H9 (cell line): ENCODE measurements around the gene OMP. TPM values are rescaled to one million over a fixed set of nuclear protein-coding genes. Genes with fewer than 3 reads are reported as not detected.

Experiments used
- DNase-seq: peaks from one replicate; pipeline ENCODE4 v3.0.0-alpha.2; 2017
- H2AFZ ChIP-seq: one replicate; pipeline ENCODE4 v1.6.1; 2013; ENCODE audit warnings: mild to moderate bottlenecking, low read length, control low read depth, moderate library complexity
- H2AK5ac ChIP-seq: 2 replicates; pipeline ENCODE4 v1.6.1; 2013; ENCODE audit warnings: low read length, control low read depth, mixed read lengths; ENCODE audit not compliant: insufficient read length
- H2BK120ac ChIP-seq: one replicate; pipeline ENCODE4 v1.6.1; 2013; ENCODE audit warnings: low read depth, mild to moderate bottlenecking, low read length, control low read depth, inconsistent platforms; ENCODE audit not compliant: poor library complexity, severe bottlenecking
- H2BK12ac ChIP-seq: 2 replicates; pipeline ENCODE4 v1.6.1; 2013; ENCODE audit warnings: low read length, control low read depth, mixed read lengths, low read depth; ENCODE audit not compliant: insufficient read length
- H2BK15ac ChIP-seq: 2 replicates; pipeline ENCODE4 v1.6.1; 2013; ENCODE audit warnings: low read depth, low read length, control low read depth
- H2BK20ac ChIP-seq: one replicate; pipeline ENCODE4 v1.6.1; 2013; ENCODE audit warnings: low read depth, mild to moderate bottlenecking, low read length, control low read depth, inconsistent platforms; ENCODE audit not compliant: poor library complexity, severe bottlenecking
- H2BK5ac ChIP-seq: 2 replicates; pipeline ENCODE4 v1.6.1; 2013; ENCODE audit warnings: low read length, control low read depth, mixed read lengths; ENCODE audit not compliant: insufficient read length
- H3K14ac ChIP-seq: 2 replicates; pipeline ENCODE4 v1.6.1; 2013; ENCODE audit warnings: low read length, control low read depth; ENCODE audit not compliant: insufficient read depth
- H3K18ac ChIP-seq: 2 replicates; pipeline ENCODE4 v1.6.1; 2013; ENCODE audit warnings: low read depth, mild to moderate bottlenecking, mixed read lengths, low read length, control low read depth; ENCODE audit not compliant: insufficient read length
- H3K23ac ChIP-seq: 2 replicates; pipeline ENCODE4 v1.6.1; 2013; ENCODE audit warnings: low read length, control low read depth, mixed read lengths, low read depth; ENCODE audit not compliant: insufficient read length
- H3K23me2 ChIP-seq: 2 replicates; pipeline ENCODE4 v1.6.1; 2013; ENCODE audit warnings: low read depth, mild to moderate bottlenecking, mixed read lengths, low read length, control low read depth; ENCODE audit not compliant: insufficient read length, poor library complexity, severe bottlenecking
- H3K27ac ChIP-seq: 2 replicates; pipeline ENCODE4 v1.5.1; 2013; ENCODE audit warnings: low read length, control low read depth, mixed read lengths, low read depth; ENCODE audit not compliant: insufficient read length
- H3K27me3 ChIP-seq: 2 replicates; pipeline ENCODE4 v1.6.1; 2013; ENCODE audit warnings: low read length, control low read depth, inconsistent platforms; ENCODE audit not compliant: insufficient read depth
- H3K4ac ChIP-seq: 2 replicates; pipeline ENCODE4 v1.6.1; 2013; ENCODE audit warnings: low read depth, mild to moderate bottlenecking, control low read depth, inconsistent platforms, low read length, moderate library complexity
- H3K4me1 ChIP-seq: 2 replicates; pipeline ENCODE4 v1.6.1; 2013; ENCODE audit warnings: low read length, control low read depth, inconsistent platforms; ENCODE audit not compliant: insufficient read depth
- H3K4me2 ChIP-seq: 2 replicates; pipeline ENCODE4 v1.6.1; 2013; ENCODE audit warnings: low read length, control low read depth, mixed read lengths; ENCODE audit not compliant: insufficient read length, insufficient read depth
- H3K56ac ChIP-seq: 2 replicates; pipeline ENCODE4 v1.6.1; 2013; ENCODE audit warnings: low read depth, mild to moderate bottlenecking, mixed read lengths, low read length, control low read depth; ENCODE audit not compliant: insufficient read length
- H3K79me1 ChIP-seq: 2 replicates; pipeline ENCODE4 v1.6.1; 2013; ENCODE audit warnings: low read depth, mild to moderate bottlenecking, moderate library complexity, low read length, control low read depth, inconsistent platforms; ENCODE audit not compliant: insufficient read depth, poor library complexity, severe bottlenecking
- H3K79me2 ChIP-seq: 2 replicates; pipeline ENCODE4 v1.6.1; 2013; ENCODE audit warnings: low read length, control low read depth, inconsistent platforms; ENCODE audit not compliant: insufficient read depth
- H3K9ac ChIP-seq: 2 replicates; pipeline ENCODE4 v1.6.1; 2013; ENCODE audit warnings: low read length, control low read depth, mixed read lengths; ENCODE audit not compliant: insufficient read length; ENCODE audit errors: extremely low read depth
- H3K9me3 ChIP-seq: one replicate; pipeline ENCODE4 v1.6.1; 2013; ENCODE audit warnings: low read depth, low read length, inconsistent platforms; ENCODE audit not compliant: control insufficient read depth
- H3T11ph ChIP-seq: one replicate; pipeline ENCODE4 v1.6.1; 2013; ENCODE audit warnings: mild to moderate bottlenecking, low read length, control low read depth, inconsistent platforms
- H4K20me1 ChIP-seq: one replicate; pipeline ENCODE4 v1.6.1; 2013; ENCODE audit not compliant: control insufficient read depth, insufficient read length, insufficient read depth
- H4K5ac ChIP-seq: 2 replicates; pipeline ENCODE4 v1.6.1; 2013; ENCODE audit warnings: low read depth, mild to moderate bottlenecking, mixed read lengths, low read length, control low read depth; ENCODE audit not compliant: insufficient read length
- H4K8ac ChIP-seq: replicated peaks from 2 replicates; pipeline ENCODE4 v1.6.1; 2013; ENCODE audit warnings: low read length, control low read depth, mixed read lengths, low read depth; ENCODE audit not compliant: insufficient read length
- H4K91ac ChIP-seq: 2 replicates; pipeline ENCODE4 v1.6.1; 2013; ENCODE audit warnings: low read depth, mild to moderate bottlenecking, moderate library complexity, mixed read lengths, low read length, control low read depth; ENCODE audit not compliant: insufficient read length
- H3K27ac Mint-ChIP-seq, 3 experiments: 2 replicates in 2 of 3; 3 replicates in 1 of 3; pipeline ENCODE4 v1.8.0; 2020 to 2021; ENCODE audit warnings: mixed read lengths in 3 of 3, mild to moderate bottlenecking in 1 of 3, moderate library complexity in 1 of 3
- H3K27me3 Mint-ChIP-seq: 2 replicates; pipeline ENCODE4 v1.8.0; 2021; ENCODE audit warnings: low read depth, mild to moderate bottlenecking, moderate library complexity, mixed read lengths
- H3K36me3 Mint-ChIP-seq, 3 experiments: 2 replicates in 2 of 3; 3 replicates in 1 of 3; pipeline ENCODE4 v1.8.0; 2020 to 2021; ENCODE audit warnings: low read depth in 3 of 3, mixed read lengths in 3 of 3; ENCODE audit not compliant: insufficient read depth in 1 of 3
- H3K4me1 Mint-ChIP-seq, 2 experiments: 2 replicates each; pipeline ENCODE4 v1.8.0; 2020; ENCODE audit warnings: mixed read lengths in 2 of 2
- H3K4me3 Mint-ChIP-seq, 2 experiments: 2 replicates in 1 of 2; 3 replicates in 1 of 2; pipeline ENCODE4 v1.8.0; 2020 to 2021; ENCODE audit warnings: mild to moderate bottlenecking in 2 of 2, mixed read lengths in 2 of 2, moderate library complexity in 1 of 2
- H3K9me3 Mint-ChIP-seq, 2 experiments: 2 replicates in 1 of 2; 3 replicates in 1 of 2; pipeline ENCODE4 v1.8.0; 2020; ENCODE audit warnings: mild to moderate bottlenecking in 2 of 2, mixed read lengths in 2 of 2, moderate library complexity in 1 of 2
- CTCF ChIP-seq: fragments of 200-600 bp; sonication (generic); conservative IDR thresholded peaks from 3 replicates; pipeline ENCODE4 v1.8.0; 2021; ENCODE audit warnings: antibody characterized with exemption, mild to moderate bottlenecking
- WGBS: extraction: QIAGEN DNeasy Blood & Tissue Kit; methylation state at CpG from one replicate; pipeline ENCODE4 v1.1.7; 2013; ENCODE audit warnings: missing lambda C conversion rate, low lambda C conversion rate, mixed read lengths; ENCODE audit not compliant: insufficient read length; ENCODE audit errors: extremely low coverage; 5-methylcytosine and 5-hydroxymethylcytosine counted together
- total RNA-seq: library from RNA; stranded (reverse); gene quantifications from 2 replicates; pipeline ENCODE4 v1.2.1, GENCODE V29; 2021

OMP gene
- total RNA-seq, 1 experiment from 2014 or later: not detected

GRCh38 chr11:77106321-77106720, 3.7 kb downstream of the OMP start:
- Histone ChIP-seq H2AK5ac (no peak overlapping the region), H3K14ac (no peak overlapping the region; the same call in 1 of the 2 replicates), H3K23me2 (no peaks in the 10 kb centered on the region), H3K4me2 (no peak overlapping the region), H3K27ac (no peak overlapping the region), H3K18ac (no peak overlapping the region), H3K79me2 (no peaks in the 10 kb centered on the region), H2BK15ac (no peak overlapping the region), H3K56ac (no peak overlapping the region), H3K27me3 (no peaks in the 10 kb centered on the region), H3K23ac (no peak overlapping the region), H4K91ac (no peak overlapping the region), H3K9ac (no peak overlapping the region), H3K4ac (no peak overlapping the region), H3T11ph (no peak overlapping the region), H2BK120ac (no peak overlapping the region), H3K9me3 (no peaks in the 10 kb centered on the region), H4K20me1 (no peaks in the 10 kb centered on the region), H2BK5ac (no peak overlapping the region), H4K8ac (no peak overlapping the region), H2AFZ (no peak overlapping the region), H3K4me1 (no peaks in the 10 kb centered on the region), H4K5ac (no peak overlapping the region), H2BK12ac (no peak overlapping the region), H2BK20ac (no peak overlapping the region), H3K79me1 (no peaks in the 10 kb centered on the region)
- Mint-ChIP-seq H3K36me3 (peaks cover 0 to 4% (median 0%) of the 10 kb centered on the region in 3 experiments; a peak in 1 of 7 replicates), H3K27me3 (peaks cover 2% of the 10 kb centered on the region; the same call in 1 of the 2 replicates), H3K27ac (no peak overlapping the region), H3K9me3 (no peaks in the 10 kb centered on the region; a peak in 1 of 5 replicates), H3K4me1 (no peaks in the 10 kb centered on the region), H3K4me3 (no peak overlapping the region)
- TF ChIP-seq CTCF: no peak
- DNase-seq: no peak
- no CpG with 5 or more reads among the region's 7 CpGs for WGBS
